OCI-LY3 (cell line): ENCODE measurements around the gene HSPA2.

Source experiments
- CTCF ChIP-seq: fragments of 200-600, 300-600 bp; sonication (generic); IDR thresholded peaks from 2 replicates; pipeline ENCODE4 v1.5.1; 2014; ENCODE audit warnings: antibody characterized with exemption, low read length, low read depth
- EZH2phosphoT487 ChIP-seq: fragments of 200-600 bp; shearing (Covaris generic); IDR thresholded peaks from 2 replicates; pipeline ENCODE4 v1.6.1; 2018; ENCODE audit warnings: antibody characterized with exemption, mixed run types, low read depth

DNA sequence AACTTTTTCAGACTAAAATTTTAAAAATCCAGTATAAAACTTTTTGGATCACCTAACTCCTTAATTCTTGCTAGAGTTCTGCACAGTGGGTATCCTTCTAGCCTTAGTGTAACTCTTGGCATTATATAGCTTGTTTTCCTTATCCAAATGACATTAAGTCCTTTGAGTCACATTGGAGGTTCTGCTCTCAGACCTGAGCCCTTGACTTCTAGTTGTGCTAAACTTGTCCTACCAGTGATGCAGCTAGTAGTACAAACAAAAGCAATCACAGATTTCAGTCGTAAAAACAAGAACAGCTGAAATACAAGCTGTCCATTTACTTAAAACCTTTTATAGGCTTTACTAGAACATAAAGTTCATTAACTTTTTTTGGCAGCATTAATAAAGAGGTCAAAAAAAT lies 25.5 kb upstream of the HSPA2 start:
- no peak for TF ChIP-seq CTCF
- TF ChIP-seq EZH2phosphoT487, result no peak
